ENCODE data around the gene DNMT3A.

DNMT3A gene

DNA sequence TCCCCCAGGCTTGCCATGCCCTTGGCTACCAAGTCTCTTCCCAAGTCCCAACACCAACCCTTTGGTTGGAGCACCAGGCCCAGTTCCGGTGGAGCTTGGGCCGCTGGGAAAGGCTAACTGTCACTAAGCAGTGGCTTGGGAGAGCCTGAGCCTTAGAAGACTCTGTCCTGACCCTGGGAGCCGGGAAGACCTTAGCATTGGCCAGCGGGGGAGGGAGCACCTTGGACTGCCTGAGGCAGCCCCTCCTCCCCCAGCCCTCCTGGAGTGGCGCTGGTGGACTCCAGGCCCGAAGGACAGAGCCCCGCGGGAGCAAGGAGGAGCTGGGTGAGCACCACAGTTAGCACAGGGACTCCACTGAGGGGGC lies 110.8 kb downstream of the DNMT3A start:
- Histone ChIP-seq H3K4me1 (ENCODE audit: control insufficient read depth in 2 of 2, insufficient read depth in 1 of 2, low read depth in 1 of 2, low read length in 2 of 2) (peaks cover 6 to 9% of the 10 kb centered on the region in 2 donors), H3K14ac (ENCODE audit: low read length) (no peak overlapping the region), H3K27me3 (ENCODE audit: control insufficient read depth in 3 of 3, insufficient read depth in 3 of 3, low read depth in 1 of 3, low read length in 3 of 3) (no peaks in the 10 kb centered on the region), H3K18ac (ENCODE audit: low read length) (no peak overlapping the region), H2AK5ac (ENCODE audit: low read depth, low read length) (peak overlapping the region; percentile 41), H4K91ac (ENCODE audit: low read depth, low read length, poor library complexity) (no peak overlapping the region), H3K9me3 (replicated peaks in 1 of 2; ENCODE audit: control insufficient read depth in 2 of 2, insufficient read depth in 1 of 2, low read depth in 1 of 2, low read length in 2 of 2) (no peaks in the 10 kb centered on the region), H3K36me3 (replicated peaks in 1 of 2; ENCODE audit: control insufficient read depth in 2 of 2, insufficient read depth in 2 of 2, low read length in 2 of 2) (peaks cover 28 to 46% of the 10 kb centered on the region in 2 donors), H2BK120ac (ENCODE audit: low read depth, low read length) (no peak overlapping the region), H3K23ac (ENCODE audit: low read depth, low read length, poor library complexity) (peak overlapping the region; percentile 16), H2AFZ (ENCODE audit: low read length) (no peak overlapping the region), H3K4me2 (ENCODE audit: insufficient read depth, low read length, poor library complexity, severe bottlenecking) (no peak overlapping the region), H4K8ac (ENCODE audit: low read depth, low read length) (no peak overlapping the region), H2BK15ac (ENCODE audit: low read length) (peak overlapping the region; percentile 6), H3K27ac (replicated peaks; ENCODE audit: low read length) (no peak overlapping the region), H3K9ac (ENCODE audit: low read depth, low read length, poor library complexity) (peak overlapping the region; percentile 10), H2BK12ac (ENCODE audit: low read length) (no peak overlapping the region), H3K4ac (ENCODE audit: low read length) (no peak overlapping the region), H3K4me3 (ENCODE audit: low read length in 2 of 2) (no peak overlapping the region), H2BK5ac (ENCODE audit: low read length) (no peak overlapping the region), H3K79me1 (ENCODE audit: low read depth, low read length) (no peaks in the 10 kb centered on the region)
- DNase-seq (ENCODE audit: low spot score), result no peak
- WGBS, 2 donors (ENCODE audit: extremely low coverage in 2 of 2, insufficient read length in 2 of 2, insufficient replicate concordance in 1 of 2), result no CpG with 5 or more reads among the region's 8 CpGs

DNA sequence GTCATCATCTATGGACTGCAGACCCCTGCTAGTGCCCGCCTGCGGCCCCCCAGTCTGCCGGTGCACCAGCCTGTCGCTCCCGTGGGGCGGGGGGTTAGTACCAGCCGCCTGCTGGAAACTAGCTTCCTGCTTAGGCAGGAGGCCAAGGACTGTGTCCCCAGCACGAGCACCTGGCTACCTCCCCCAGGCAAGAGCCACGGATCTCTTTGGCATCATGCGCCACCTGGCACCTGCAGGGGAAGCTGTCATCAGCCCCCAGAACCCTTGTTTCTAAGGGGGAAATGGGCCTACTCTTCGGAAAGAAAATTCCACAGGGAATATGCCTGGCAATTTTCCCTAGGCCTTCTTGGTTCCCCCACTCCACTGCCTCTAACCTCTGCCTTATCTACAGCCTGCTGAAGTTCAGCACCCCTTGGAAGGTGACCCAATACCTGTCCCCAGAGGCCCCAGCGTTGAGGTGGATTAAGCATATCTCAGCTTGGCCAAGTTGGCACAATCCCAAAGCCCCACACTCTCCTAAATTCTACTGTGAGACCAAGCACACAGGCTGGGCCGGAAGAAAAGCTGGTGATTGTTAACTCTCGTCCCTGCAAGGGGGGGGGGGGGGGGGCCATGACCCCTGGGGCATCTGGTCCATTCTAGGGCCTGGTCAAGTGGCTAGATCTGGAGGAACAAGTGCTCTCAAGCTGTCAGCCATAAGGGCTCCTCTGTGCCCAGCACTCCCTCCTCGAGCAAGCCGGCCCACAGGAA lies 111.4 kb downstream of the DNMT3A start:
- peak overlapping the region; percentile 48 for H3K18ac ChIP-seq (ENCODE audit: low read length)
- H2BK12ac ChIP-seq (ENCODE audit: low read length), result no peak overlapping the region
- no peaks in the 10 kb centered on the region for H3K9me3 ChIP-seq (replicated peaks in 1 of 2; ENCODE audit: control insufficient read depth in 2 of 2, insufficient read depth in 1 of 2, low read depth in 1 of 2, low read length in 2 of 2)
- no peak overlapping the region for H2BK5ac ChIP-seq (ENCODE audit: low read length)
- H3K36me3 ChIP-seq (replicated peaks in 1 of 2; ENCODE audit: control insufficient read depth in 2 of 2, insufficient read depth in 2 of 2, low read length in 2 of 2), result peaks cover 23 to 41% of the 10 kb centered on the region in 2 donors
- H3K4me1 ChIP-seq (ENCODE audit: control insufficient read depth in 2 of 2, insufficient read depth in 1 of 2, low read depth in 1 of 2, low read length in 2 of 2), result peaks cover 6 to 9% of the 10 kb centered on the region in 2 donors
- peak overlapping the region; percentile 41 for H2AK5ac ChIP-seq (ENCODE audit: low read depth, low read length)
- H3K27ac ChIP-seq (replicated peaks; ENCODE audit: low read length), result no peak overlapping the region
- H3K23ac ChIP-seq (ENCODE audit: low read depth, low read length, poor library complexity), result peak overlapping the region; percentile 45
- H2BK120ac ChIP-seq (ENCODE audit: low read depth, low read length), result no peak overlapping the region
- H3K79me1 ChIP-seq (ENCODE audit: low read depth, low read length), result no peaks in the 10 kb centered on the region
- H4K8ac ChIP-seq (ENCODE audit: low read depth, low read length), result no peak overlapping the region
- H2BK15ac ChIP-seq (ENCODE audit: low read length), result no peak overlapping the region
- no peak overlapping the region for H3K9ac ChIP-seq (ENCODE audit: low read depth, low read length, poor library complexity)
- no peak overlapping the region for H3K4me2 ChIP-seq (ENCODE audit: insufficient read depth, low read length, poor library complexity, severe bottlenecking)
- no CpG with 5 or more reads among the region's 16 CpGs for WGBS, 2 donors (ENCODE audit: extremely low coverage in 2 of 2, insufficient read length in 2 of 2, insufficient replicate concordance in 1 of 2)
- no peak overlapping the region for H3K4me3 ChIP-seq (ENCODE audit: low read length in 2 of 2)
- H2AFZ ChIP-seq (ENCODE audit: low read length), result no peak overlapping the region
- no peak overlapping the region for H4K91ac ChIP-seq (ENCODE audit: low read depth, low read length, poor library complexity)
- H3K27me3 ChIP-seq (ENCODE audit: control insufficient read depth in 3 of 3, insufficient read depth in 3 of 3, low read depth in 1 of 3, low read length in 3 of 3), result no peaks in the 10 kb centered on the region
- H3K4ac ChIP-seq (ENCODE audit: low read length), result no peak overlapping the region
- no peak for DNase-seq (ENCODE audit: low spot score)
- H3K14ac ChIP-seq (ENCODE audit: low read length), result no peak overlapping the region

DNA sequence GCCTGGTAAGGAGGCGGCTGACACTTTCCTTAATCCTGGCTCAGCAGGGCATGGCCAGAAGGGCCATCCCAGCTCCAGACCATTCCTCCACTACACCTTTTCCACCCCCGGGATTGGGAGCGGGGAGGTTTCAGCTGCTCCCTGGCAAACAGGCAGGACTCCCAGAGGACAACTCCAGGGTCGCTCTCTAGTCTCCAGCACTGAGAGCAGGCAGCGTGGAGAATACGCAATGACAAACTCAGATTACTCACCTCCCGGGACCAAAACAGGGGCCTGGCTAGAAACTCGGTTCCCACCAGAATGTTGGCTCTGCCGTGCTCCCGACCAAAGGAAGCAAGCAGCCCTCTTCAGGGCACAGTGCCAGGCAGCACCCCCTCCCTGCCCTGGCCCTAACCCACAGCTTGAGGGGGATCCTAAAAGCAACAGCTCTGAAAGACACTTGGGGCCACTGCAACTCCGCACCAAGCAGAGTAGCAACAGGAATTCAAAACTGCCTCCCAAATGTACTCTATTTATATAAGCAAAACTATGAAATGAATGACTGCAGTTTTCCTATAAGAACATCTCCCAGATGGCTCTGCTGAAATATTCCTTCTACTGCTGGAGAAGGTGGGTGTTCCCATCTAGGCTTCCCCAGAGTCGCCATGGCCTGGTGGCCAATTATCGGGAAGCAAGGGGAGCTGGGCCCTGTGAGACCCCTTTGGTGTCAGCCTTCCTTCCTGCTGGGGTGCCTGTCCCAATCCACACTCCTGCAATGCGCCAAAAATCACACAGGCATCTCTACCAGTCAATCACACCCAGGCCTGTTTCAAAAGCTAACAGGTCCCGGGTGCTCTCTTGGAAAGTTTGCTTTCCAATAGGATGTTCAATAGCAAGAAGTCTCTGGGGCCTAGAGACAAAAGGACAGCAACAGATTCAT lies 112.2 kb downstream of the DNMT3A start:
- H3K27me3 ChIP-seq (ENCODE audit: control insufficient read depth in 3 of 3, insufficient read depth in 3 of 3, low read depth in 1 of 3, low read length in 3 of 3), result no peaks in the 10 kb centered on the region
- H4K8ac ChIP-seq (ENCODE audit: low read depth, low read length), result peak overlapping the region; percentile 19
- H3K4me1 ChIP-seq (ENCODE audit: control insufficient read depth in 2 of 2, insufficient read depth in 1 of 2, low read depth in 1 of 2, low read length in 2 of 2), result peaks cover 6 to 7% of the 10 kb centered on the region in 2 donors
- H4K91ac ChIP-seq (ENCODE audit: low read depth, low read length, poor library complexity), result no peak overlapping the region
- peak overlapping the region; percentile 46 for H3K27ac ChIP-seq (replicated peaks; ENCODE audit: low read length)
- peak overlapping the region; percentile 65 for H2BK15ac ChIP-seq (ENCODE audit: low read length)
- H2BK120ac ChIP-seq (ENCODE audit: low read depth, low read length), result no peak overlapping the region
- H3K23ac ChIP-seq (ENCODE audit: low read depth, low read length, poor library complexity), result no peak overlapping the region
- H3K4me2 ChIP-seq (ENCODE audit: insufficient read depth, low read length, poor library complexity, severe bottlenecking), result peak overlapping the region; percentile 26
- no peak overlapping the region for H2BK12ac ChIP-seq (ENCODE audit: low read length)
- WGBS, 2 donors (ENCODE audit: extremely low coverage in 2 of 2, insufficient read length in 2 of 2, insufficient replicate concordance in 1 of 2), result no CpG with 5 or more reads among the region's 15 CpGs
- H2AK5ac ChIP-seq (ENCODE audit: low read depth, low read length), result peak overlapping the region; percentile 78
- H3K14ac ChIP-seq (ENCODE audit: low read length), result no peak overlapping the region
- no peak overlapping the region for H3K4ac ChIP-seq (ENCODE audit: low read length)
- H2AFZ ChIP-seq (ENCODE audit: low read length), result peak overlapping the region; percentile 27
- no peaks in the 10 kb centered on the region for H3K79me1 ChIP-seq (ENCODE audit: low read depth, low read length)
- H2BK5ac ChIP-seq (ENCODE audit: low read length), result no peak overlapping the region
- H3K18ac ChIP-seq (ENCODE audit: low read length), result peak overlapping the region; percentile 88
- no peak for DNase-seq (ENCODE audit: low spot score)
- no peak overlapping the region for H3K4me3 ChIP-seq (ENCODE audit: low read length in 2 of 2)
- H3K9ac ChIP-seq (ENCODE audit: low read depth, low read length, poor library complexity), result peak overlapping the region; percentile 70
- H3K9me3 ChIP-seq (replicated peaks in 1 of 2; ENCODE audit: control insufficient read depth in 2 of 2, insufficient read depth in 1 of 2, low read depth in 1 of 2, low read length in 2 of 2), result no peaks in the 10 kb centered on the region
- peaks cover 17 to 34% of the 10 kb centered on the region in 2 donors for H3K36me3 ChIP-seq (replicated peaks in 1 of 2; ENCODE audit: control insufficient read depth in 2 of 2, insufficient read depth in 2 of 2, low read length in 2 of 2)

DNA sequence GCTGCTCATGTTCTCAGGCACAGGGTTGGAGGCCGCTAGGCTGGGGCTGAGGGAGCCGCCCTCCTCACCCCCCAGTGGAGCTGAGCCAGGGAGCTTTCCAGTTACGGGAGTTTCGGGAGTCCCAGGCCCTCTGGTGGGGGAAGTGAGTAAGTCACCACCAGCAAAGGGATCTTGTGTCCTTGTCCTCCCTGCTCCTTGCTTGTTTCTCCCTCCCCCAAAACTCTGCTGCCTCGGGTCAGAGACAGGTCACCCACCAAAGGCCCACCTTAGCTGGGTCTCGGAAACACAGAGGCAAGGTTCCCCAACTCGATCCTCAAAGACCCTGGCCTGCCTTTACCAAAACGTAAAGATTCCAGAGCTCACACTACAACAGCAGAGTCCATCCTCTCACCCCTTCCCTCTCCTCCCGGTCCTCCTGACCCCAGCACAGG lies 112.9 kb downstream of the DNMT3A start:
- Histone ChIP-seq H3K4me2 (ENCODE audit: insufficient read depth, low read length, poor library complexity, severe bottlenecking) (peak overlapping the region; percentile 26), H3K4ac (ENCODE audit: low read length) (no peak overlapping the region), H3K79me1 (ENCODE audit: low read depth, low read length) (no peaks in the 10 kb centered on the region), H3K4me1 (ENCODE audit: control insufficient read depth in 2 of 2, insufficient read depth in 1 of 2, low read depth in 1 of 2, low read length in 2 of 2) (peaks cover 6 to 7% of the 10 kb centered on the region in 2 donors), H4K91ac (ENCODE audit: low read depth, low read length, poor library complexity) (no peak overlapping the region), H3K27ac (replicated peaks; ENCODE audit: low read length) (peak overlapping the region; percentile 46), H3K14ac (ENCODE audit: low read length) (no peak overlapping the region), H2BK120ac (ENCODE audit: low read depth, low read length) (no peak overlapping the region), H3K4me3 (ENCODE audit: low read length in 2 of 2) (no peak overlapping the region), H2BK15ac (ENCODE audit: low read length) (peak overlapping the region; percentile 65), H2BK12ac (ENCODE audit: low read length) (no peak overlapping the region), H2BK5ac (ENCODE audit: low read length) (no peak overlapping the region), H3K9me3 (replicated peaks in 1 of 2; ENCODE audit: control insufficient read depth in 2 of 2, insufficient read depth in 1 of 2, low read depth in 1 of 2, low read length in 2 of 2) (no peaks in the 10 kb centered on the region), H2AFZ (ENCODE audit: low read length) (peak overlapping the region; percentile 27), H3K9ac (ENCODE audit: low read depth, low read length, poor library complexity) (peak overlapping the region; percentile 70), H3K27me3 (ENCODE audit: control insufficient read depth in 3 of 3, insufficient read depth in 3 of 3, low read depth in 1 of 3, low read length in 3 of 3) (no peaks in the 10 kb centered on the region), H2AK5ac (ENCODE audit: low read depth, low read length) (peak overlapping the region; percentile 78), H3K36me3 (replicated peaks in 1 of 2; ENCODE audit: control insufficient read depth in 2 of 2, insufficient read depth in 2 of 2, low read length in 2 of 2) (peaks cover 11 to 28% of the 10 kb centered on the region in 2 donors), H3K18ac (ENCODE audit: low read length) (peak overlapping the region; percentile 88), H3K23ac (ENCODE audit: low read depth, low read length, poor library complexity) (no peak overlapping the region), H4K8ac (ENCODE audit: low read depth, low read length) (no peak overlapping the region)
- no CpG with 5 or more reads among the region's 9 CpGs for WGBS, 2 donors (ENCODE audit: extremely low coverage in 2 of 2, insufficient read length in 2 of 2, insufficient replicate concordance in 1 of 2)
- DNase-seq (ENCODE audit: low spot score), result peak; percentile 79

All from neuronal stem cell (in vitro differentiated cells).